Mesenchymal stem cell (in vitro differentiated cells and primary cell): Measurements from ENCODE around the gene DMBX1.
A peak's percentile ranks its signal among the peaks of the same experiment; 100 is the strongest.

Source experiments
- DNase-seq: peaks from one replicate; pipeline ENCODE4 v3.0.0-alpha.2; 2013
- H2AFZ ChIP-seq: one replicate; pipeline ENCODE4 v1.6.1; 2013; ENCODE audit warnings: low read depth, mild to moderate bottlenecking, control low read depth, inconsistent platforms, low read length, moderate library complexity
- H2AK5ac ChIP-seq: 2 replicates; pipeline ENCODE4 v1.6.1; 2013; ENCODE audit warnings: low read length, moderate library complexity, mild to moderate bottlenecking, inconsistent platforms; ENCODE audit not compliant: severe bottlenecking
- H2BK120ac ChIP-seq: one replicate; pipeline ENCODE4 v1.6.1; 2013; ENCODE audit warnings: low read depth, mild to moderate bottlenecking, inconsistent platforms, low read length, moderate library complexity
- H2BK12ac ChIP-seq, 2 experiments: one replicate each; pipeline ENCODE4 v1.6.1; 2013; ENCODE audit warnings: inconsistent platforms in 2 of 2, low read length in 2 of 2, mild to moderate bottlenecking in 2 of 2, moderate library complexity in 2 of 2, control low read depth in 1 of 2
- H2BK15ac ChIP-seq: one replicate; pipeline ENCODE4 v1.6.1; 2013; ENCODE audit warnings: mild to moderate bottlenecking, low read depth, inconsistent platforms; ENCODE audit not compliant: poor library complexity, severe bottlenecking
- H2BK5ac ChIP-seq: 2 replicates; pipeline ENCODE4 v1.6.1; 2013; ENCODE audit warnings: low read depth, mild to moderate bottlenecking, low read length, control low read depth, inconsistent platforms; ENCODE audit not compliant: poor library complexity, severe bottlenecking
- H3K14ac ChIP-seq, 2 experiments: one replicate each; pipeline ENCODE4 v1.6.1; 2013; ENCODE audit warnings: inconsistent platforms in 2 of 2, low read length in 2 of 2, control low read depth in 1 of 2, mild to moderate bottlenecking in 1 of 2, moderate library complexity in 1 of 2
- H3K18ac ChIP-seq, 2 experiments: one replicate each; pipeline ENCODE4 v1.6.1; 2013; ENCODE audit warnings: inconsistent platforms in 2 of 2, low read length in 2 of 2, control low read depth in 1 of 2, low read depth in 1 of 2, mild to moderate bottlenecking in 1 of 2
- H3K23ac ChIP-seq, 2 experiments: one replicate each; pipeline ENCODE4 v1.6.1; 2013; ENCODE audit warnings: inconsistent platforms in 2 of 2, low read length in 2 of 2, mild to moderate bottlenecking in 2 of 2, moderate library complexity in 2 of 2, control low read depth in 1 of 2
- H3K27ac ChIP-seq: 2 replicates; pipeline ENCODE4 v1.5.1; 2013; ENCODE audit warnings: mild to moderate bottlenecking, moderate library complexity, low read length, control low read depth, inconsistent platforms; ENCODE audit not compliant: poor library complexity, severe bottlenecking
- H3K27me3 ChIP-seq, 2 experiments: 2 replicates each; pipeline versions ENCODE4 v1.6.1 to v1.7.0; 2013; ENCODE audit warnings: low read length in 2 of 2, mild to moderate bottlenecking in 2 of 2, moderate library complexity in 2 of 2, control low read depth in 1 of 2, inconsistent platforms in 1 of 2; ENCODE audit not compliant: control insufficient read depth in 1 of 2, insufficient read depth in 1 of 2
- H3K36me3 ChIP-seq, 2 experiments: 2 replicates each; pipeline versions ENCODE4 v1.6.1 to v1.7.0; 2013; ENCODE audit warnings: low read length in 2 of 2, control low read depth in 1 of 2, inconsistent platforms in 1 of 2, low read depth in 1 of 2, mild to moderate bottlenecking in 1 of 2; ENCODE audit not compliant: insufficient read depth in 2 of 2, control insufficient read depth in 1 of 2
- H3K4ac ChIP-seq, 2 experiments: one replicate each; pipeline ENCODE4 v1.6.1; 2013; ENCODE audit warnings: inconsistent platforms in 2 of 2, low read length in 2 of 2, mild to moderate bottlenecking in 2 of 2, moderate library complexity in 2 of 2, control low read depth in 1 of 2, low read depth in 1 of 2
- H3K4me1 ChIP-seq: 2 replicates; pipeline ENCODE4 v1.6.1; 2013; ENCODE audit warnings: low read depth, low read length, control low read depth; ENCODE audit not compliant: control insufficient read depth, insufficient read depth
- H3K4me2 ChIP-seq: 2 replicates; pipeline ENCODE4 v1.6.1; 2013; ENCODE audit warnings: low read length, mild to moderate bottlenecking, inconsistent platforms; ENCODE audit not compliant: poor library complexity, severe bottlenecking
- H3K4me3 ChIP-seq, 2 experiments: 2 replicates each; pipeline versions ENCODE4 v1.5.1 to v1.7.0; 2013; ENCODE audit warnings: low read length in 2 of 2, mild to moderate bottlenecking in 2 of 2, control low read depth in 1 of 2, low read depth in 1 of 2; ENCODE audit not compliant: insufficient read depth in 1 of 2
- H3K79me1 ChIP-seq: replicated peaks from 2 replicates; pipeline ENCODE4 v1.6.1; 2013; ENCODE audit warnings: mild to moderate bottlenecking, control low read depth, low read length, inconsistent platforms; ENCODE audit not compliant: poor library complexity, severe bottlenecking
- H3K9ac ChIP-seq: 2 replicates; pipeline ENCODE4 v1.7.0; 2013; ENCODE audit warnings: mild to moderate bottlenecking, low read length, moderate library complexity
- H3K9me3 ChIP-seq: 2 replicates; pipeline ENCODE4 v1.7.0; 2013; ENCODE audit warnings: mild to moderate bottlenecking, low read length; ENCODE audit not compliant: control insufficient read depth
- H4K8ac ChIP-seq: one replicate; pipeline ENCODE4 v1.6.1; 2013; ENCODE audit warnings: inconsistent platforms, mild to moderate bottlenecking, low read length, moderate library complexity
- H4K91ac ChIP-seq: one replicate; pipeline ENCODE4 v1.6.1; 2013; ENCODE audit warnings: mild to moderate bottlenecking, low read length, inconsistent platforms
- WGBS: methylation state at CpG from one replicate; pipeline ENCODE4 v1.1.7; 2013; ENCODE audit warnings: mixed read lengths; 5-methylcytosine and 5-hydroxymethylcytosine counted together

DMBX1 gene

GRCh38 chr1:46464915-46465314, 24.7 kb upstream of the DMBX1 start:
- no peak overlapping the region for H3K4me2 ChIP-seq
- no peak overlapping the region for H2AK5ac ChIP-seq
- H3K9ac ChIP-seq: no peak overlapping the region
- H2BK5ac ChIP-seq: no peak overlapping the region
- no peak overlapping the region for H2BK15ac ChIP-seq
- no peak overlapping the region for H3K18ac ChIP-seq
- H3K23ac ChIP-seq: no peak overlapping the region
- no peak overlapping the region for H3K14ac ChIP-seq
- no peak overlapping the region for H2AFZ ChIP-seq
- no peak overlapping the region for H4K91ac ChIP-seq
- no peak overlapping the region for H3K4ac ChIP-seq
- no peak overlapping the region for H2BK120ac ChIP-seq
- WGBS: 66% methylated on average over 3 of the region's 3 CpGs
- H3K9me3 ChIP-seq: no peaks in the 10 kb centered on the region
- H4K8ac ChIP-seq: no peak overlapping the region
- H3K4me3 ChIP-seq: no peak overlapping the region
- peaks cover 6% of the 10 kb centered on the region for H3K4me1 ChIP-seq
- H3K79me1 ChIP-seq: no peaks in the 10 kb centered on the region
- no peaks in the 10 kb centered on the region for H3K36me3 ChIP-seq
- peaks cover 81 to 91% of the 10 kb centered on the region in 2 experiments for H3K27me3 ChIP-seq
- no peak overlapping the region for H2BK12ac ChIP-seq
- H3K27ac ChIP-seq: no peak overlapping the region
- no peak for DNase-seq

- 11% methylated on average over 20 of the region's 20 CpGs for WGBS
- Histone ChIP-seq H3K18ac (no peak overlapping the region), H3K4ac (no peak overlapping the region)
Measured at GRCh38 chr1:46465981-46466476, 23.6 kb upstream of the DMBX1 start.

DNA sequence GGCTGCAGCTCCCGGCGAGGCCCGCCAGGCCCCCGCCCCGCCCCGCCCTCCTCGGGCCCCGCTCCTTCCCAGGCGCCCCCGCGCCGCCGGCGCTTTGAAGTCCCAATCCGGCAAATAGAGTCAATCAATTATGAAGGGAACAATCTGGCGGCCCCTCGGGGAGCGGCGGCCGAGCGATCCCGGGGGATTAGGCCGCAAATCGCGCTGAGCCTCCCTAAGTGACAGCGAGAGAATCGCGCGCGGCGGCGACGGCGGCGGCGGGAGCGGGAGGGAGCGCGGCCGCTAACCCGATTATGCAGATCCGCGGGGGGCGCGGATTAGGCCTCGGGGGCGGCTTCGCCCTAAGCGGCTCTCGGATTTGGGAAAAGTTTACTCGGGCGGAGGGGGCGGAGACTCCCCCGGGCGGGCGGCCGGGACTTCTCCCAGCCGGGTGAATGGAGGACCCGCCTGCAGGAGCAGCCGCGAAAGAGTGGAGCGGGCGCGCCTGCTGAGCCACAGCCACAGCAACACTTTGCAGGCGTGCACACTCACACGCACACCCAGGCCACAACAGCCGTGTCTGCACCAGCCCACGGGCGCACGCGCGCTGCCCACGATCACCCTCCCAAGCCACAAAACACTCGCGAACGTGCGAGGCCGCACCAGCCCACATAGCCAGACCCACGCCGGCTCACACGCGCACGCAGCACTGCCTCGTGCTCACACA, 23.0 kb upstream of the DMBX1 start:
- Histone ChIP-seq H3K4ac (no peak overlapping the region), H3K36me3 (no peaks in the 10 kb centered on the region), H3K4me3 (peak overlapping the region; percentile 59 to 72), H3K4me2 (peak overlapping the region; percentile 92), H2AFZ (no peak overlapping the region), H3K14ac (peak overlapping the region in 1 of 2 experiments; percentile 79), H3K27ac (no peak overlapping the region), H2BK12ac (no peak overlapping the region), H3K4me1 (peaks cover 6% of the 10 kb centered on the region), H2AK5ac (no peak overlapping the region), H3K23ac (peak overlapping the region in 1 of 2 experiments; percentile 84), H2BK5ac (no peak overlapping the region), H2BK120ac (no peak overlapping the region), H4K8ac (no peak overlapping the region), H2BK15ac (peak overlapping the region; percentile 12), H3K18ac (peak overlapping the region in 1 of 2 experiments; percentile 55), H3K9me3 (no peaks in the 10 kb centered on the region), H3K9ac (peak overlapping the region; percentile 38), H4K91ac (no peak overlapping the region), H3K27me3 (peaks cover 80 to 91% of the 10 kb centered on the region in 2 experiments), H3K79me1 (no peaks in the 10 kb centered on the region)
- WGBS: 6% methylated on average over 56 of the region's 84 CpGs
- DNase-seq: peak; percentile 17

More at GRCh38 chr1:46465981-46466476, 23.6 kb upstream of the DMBX1 start:
- H3K36me3 ChIP-seq: no peaks in the 10 kb centered on the region
- H3K23ac ChIP-seq: no peak overlapping the region
- no peak overlapping the region for H4K8ac ChIP-seq
- no peaks in the 10 kb centered on the region for H3K9me3 ChIP-seq
- peaks cover 6% of the 10 kb centered on the region for H3K4me1 ChIP-seq
- H4K91ac ChIP-seq: no peak overlapping the region
- no peak overlapping the region for H2AK5ac ChIP-seq
- no peak overlapping the region for H3K9ac ChIP-seq
- no peak overlapping the region for H3K4me3 ChIP-seq
- H3K14ac ChIP-seq: no peak overlapping the region
- peaks cover 80 to 91% of the 10 kb centered on the region in 2 experiments for H3K27me3 ChIP-seq
- no peak overlapping the region for H2BK12ac ChIP-seq
- no peak overlapping the region for H2BK15ac ChIP-seq
- DNase-seq: no peak
- H3K4me2 ChIP-seq: peak overlapping the region; percentile 92
- H2BK5ac ChIP-seq: no peak overlapping the region
- no peak overlapping the region for H2BK120ac ChIP-seq
- H3K79me1 ChIP-seq: no peaks in the 10 kb centered on the region
- H3K27ac ChIP-seq: no peak overlapping the region
- no peak overlapping the region for H2AFZ ChIP-seq

DNA sequence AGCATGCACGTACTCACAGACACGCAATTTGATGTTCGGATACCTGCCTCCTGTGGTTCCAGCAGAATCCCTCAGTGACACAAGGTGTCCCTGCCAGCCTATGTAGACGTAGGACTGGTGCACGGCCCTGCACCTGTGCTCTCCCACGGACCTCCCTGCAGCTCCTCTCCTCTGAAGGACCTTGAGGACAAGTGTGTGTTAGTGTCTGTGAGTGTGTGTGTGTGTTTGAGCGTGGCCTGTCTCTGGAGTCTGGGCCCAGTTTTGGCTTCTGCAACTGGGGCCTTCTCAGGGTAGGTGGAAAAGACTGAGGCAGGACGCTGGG, 22.5 kb upstream of the DMBX1 start:
- peak overlapping the region in 1 of 2 experiments; percentile 55 for H3K18ac ChIP-seq
- WGBS: 21% methylated on average over 8 of the region's 8 CpGs
- DNase-seq: no peak

More for the DNA sequence above, 22.5 kb upstream of the DMBX1 start:
- Histone ChIP-seq H2AK5ac (no peak overlapping the region), H2BK5ac (no peak overlapping the region), H2AFZ (no peak overlapping the region), H2BK120ac (no peak overlapping the region), H3K4me1 (peaks cover 6% of the 10 kb centered on the region), H3K36me3 (no peaks in the 10 kb centered on the region), H3K4me3 (peak overlapping the region; percentile 59 to 72), H2BK15ac (no peak overlapping the region), H2BK12ac (no peak overlapping the region), H3K23ac (peak overlapping the region in 1 of 2 experiments; percentile 84), H3K14ac (peak overlapping the region in 1 of 2 experiments; percentile 79), H3K9me3 (no peaks in the 10 kb centered on the region), H3K79me1 (no peaks in the 10 kb centered on the region), H3K4ac (no peak overlapping the region), H4K8ac (no peak overlapping the region), H3K27me3 (peaks cover 79 to 90% of the 10 kb centered on the region in 2 experiments), H3K9ac (peak overlapping the region; percentile 38), H3K27ac (no peak overlapping the region), H3K4me2 (peak overlapping the region; percentile 92), H4K91ac (no peak overlapping the region)
